PC-9 (cell line): ENCODE data around the gene PIGP. TPM values are rescaled to one million over a fixed set of nuclear protein-coding genes. Genes with fewer than 3 reads are reported as not detected.

Source experiments
- BruUV-seq: library from RNA; stranded (reverse); fragments of 400-500 nt; replicated peaks from 2 replicates; lab custom pipeline; 2021; lab: Mats Ljungman, UMichigan
- CTCF ChIA-PET: fragments of 300-600 bp; sonication (Branson Sonifier 250); formaldehyde crosslinking; loops from one replicate; lab custom pipeline; 2022; ENCODE audit warnings: antibody characterized with exemption; lab: Charles Lee
- POLR2A ChIA-PET: fragments of 300-600 bp; sonication (Branson Sonifier 250); formaldehyde crosslinking; loops from one replicate; lab custom pipeline; 2022; ENCODE audit warnings: antibody characterized with exemption; ENCODE audit not compliant: unreplicated experiment; lab: Charles Lee
- DNase-seq, 2 experiments: peaks; one replicate each; pipeline versions ENCODE4 v3.0.0 to v3.0.0-alpha.2; 2015 to 2022; ENCODE audit warnings: mixed read lengths in 1 of 2
- H2AFZ ChIP-seq: fragments of 200-600 bp; sonication (generic); 2 replicates; pipeline ENCODE4 v1.8.1; 2017; ENCODE audit warnings: antibody characterized with exemption
- H3F3A ChIP-seq: fragments of 200-600 bp; sonication (generic); 2 replicates; pipeline ENCODE4 v1.8.1; 2017; ENCODE audit warnings: antibody characterized with exemption, mild to moderate bottlenecking, low read depth; ENCODE audit not compliant: insufficient read depth
- H3K27ac ChIP-seq: fragments of 200-600 bp; sonication (generic); 2 replicates; pipeline ENCODE4 v1.6.1; 2016; ENCODE audit warnings: mixed run types
- H3K27me3 ChIP-seq: fragments of 200-600 bp; sonication (generic); 2 replicates; pipeline ENCODE4 v1.6.1; 2016; ENCODE audit warnings: low read depth, mixed run types; ENCODE audit not compliant: insufficient read depth
- H3K36me3 ChIP-seq: fragments of 200-600 bp; sonication (generic); 2 replicates; pipeline ENCODE4 v1.6.1; 2016; ENCODE audit warnings: low read depth, mixed run types
- H3K4me1 ChIP-seq: fragments of 200-600 bp; sonication (generic); replicated peaks from 2 replicates; pipeline ENCODE4 v1.6.1; 2016; ENCODE audit warnings: mixed run types; ENCODE audit not compliant: insufficient read depth
- H3K4me2 ChIP-seq: fragments of 200-600 bp; sonication (generic); 2 replicates; pipeline ENCODE4 v1.6.1; 2017; ENCODE audit warnings: mixed run types
- H3K4me3 ChIP-seq: fragments of 200-600 bp; sonication (generic); 2 replicates; pipeline ENCODE4 v1.6.1; 2016; ENCODE audit warnings: mixed run types
- H3K79me2 ChIP-seq: fragments of 200-600 bp; sonication (generic); 2 replicates; pipeline ENCODE4 v1.6.1; 2017; ENCODE audit warnings: low read depth, mixed run types
- H3K9me2 ChIP-seq: fragments of 200-600 bp; sonication (generic); 2 replicates; pipeline ENCODE4 v1.8.1; 2017; ENCODE audit warnings: mild to moderate bottlenecking; ENCODE audit not compliant: insufficient read depth
- H3K9me3 ChIP-seq: fragments of 200-600 bp; sonication (generic); 2 replicates; pipeline ENCODE4 v1.8.1; 2016; ENCODE audit warnings: low read depth; ENCODE audit not compliant: insufficient read depth
- H4K20me1 ChIP-seq: fragments of 200-600 bp; sonication (generic); 2 replicates; pipeline ENCODE4 v1.8.1; 2017; ENCODE audit not compliant: insufficient read depth
- CTCF ChIP-seq: fragments of 200-600 bp; sonication (generic); conservative IDR thresholded peaks from 2 replicates; pipeline ENCODE4 v1.6.1; 2017; ENCODE audit warnings: mixed run types, antibody characterized with exemption, mild to moderate bottlenecking, moderate library complexity
- EZH2 ChIP-seq: fragments of 200-600 bp; sonication (generic); IDR thresholded peaks from 2 replicates; pipeline ENCODE4 v1.8.0; 2017; ENCODE audit warnings: antibody characterized with exemption, low read depth
- intact Hi-C: fragments of 100-400 bp; cut with micrococcal nuclease; formaldehyde crosslinking; loops from one replicate; pipeline ENCODE4 v1.10.0; 2022; ENCODE audit not compliant: unreplicated experiment
- total RNA-seq: library from RNA; stranded (reverse); gene quantifications from 2 replicates; pipeline ENCODE4 v1.2.3, GENCODE V29; 2021

PIGP gene
- total RNA-seq, 1 experiment from 2014 or later, result 20.9 TPM

- no TSS peak for BruUV-seq
- intact Hi-C loops, result no loop called here
- CTCF ChIA-PET, result no interaction called here
Measured at GRCh38 chr21:37088186-37088735, 15.4 kb upstream of the PIGP start.

GRCh38 chr21:37087188-37087587, 14.3 kb upstream of the PIGP start:
- H3F3A ChIP-seq, result no peaks in the 10 kb centered on the region
- BruUV-seq, result no TSS peak
- no peak for DNase-seq
- TF ChIP-seq CTCF (no peak), EZH2 (no peak)
- no peak overlapping the region for H3K4me2 ChIP-seq
- intact Hi-C loops, result no loop called here
- H3K9me2 ChIP-seq, result no peaks in the 10 kb centered on the region
- peaks cover 45% of the 10 kb centered on the region for H3K79me2 ChIP-seq
- H3K27me3 ChIP-seq, result no peaks in the 10 kb centered on the region
- no peaks in the 10 kb centered on the region for H3K9me3 ChIP-seq
- H3K4me3 ChIP-seq, result no peak overlapping the region
- no peak overlapping the region for H3K27ac ChIP-seq
- H4K20me1 ChIP-seq, result no peaks in the 10 kb centered on the region
- no peak overlapping the region for H2AFZ ChIP-seq
- H3K36me3 ChIP-seq, result no peaks in the 10 kb centered on the region
- POLR2A ChIA-PET, result interaction anchor here (0.6 kb wide), 1 partner anchor 275 kb away, joined by 3 read pairs; no protein-coding TSS in a partner anchor
- H3K4me1 ChIP-seq, result no peaks in the 10 kb centered on the region
- CTCF ChIA-PET, result interaction anchor here (0.6 to 0.7 kb wide), 2 partner anchors 149 to 736 kb away, joined by 3 read pairs; no protein-coding TSS in a partner anchor

More at GRCh38 chr21:37088186-37088735, 15.4 kb upstream of the PIGP start:
- no peak for TF ChIP-seq EZH2
- no peak for TF ChIP-seq CTCF
- H3K79me2 ChIP-seq, result peaks cover 36% of the 10 kb centered on the region
- no peak overlapping the region for H3K4me3 ChIP-seq
- H3K27me3 ChIP-seq, result no peaks in the 10 kb centered on the region
- H3K4me1 ChIP-seq, result no peaks in the 10 kb centered on the region
- H3K36me3 ChIP-seq, result no peaks in the 10 kb centered on the region
- no peak overlapping the region for H3K27ac ChIP-seq
- no peaks in the 10 kb centered on the region for H3K9me2 ChIP-seq
- H2AFZ ChIP-seq, result no peak overlapping the region
- H3K9me3 ChIP-seq, result no peaks in the 10 kb centered on the region
- H3F3A ChIP-seq, result no peaks in the 10 kb centered on the region
- H4K20me1 ChIP-seq, result no peaks in the 10 kb centered on the region
- POLR2A ChIA-PET, result no interaction called here
- no peak for DNase-seq
- no peak overlapping the region for H3K4me2 ChIP-seq

- Histone ChIP-seq H2AFZ (no peak overlapping the region), H3K36me3 (no peaks in the 10 kb centered on the region), H3K9me2 (no peaks in the 10 kb centered on the region), H3K4me3 (no peak overlapping the region), H3F3A (no peaks in the 10 kb centered on the region), H4K20me1 (no peaks in the 10 kb centered on the region), H3K27me3 (no peaks in the 10 kb centered on the region), H3K4me1 (no peaks in the 10 kb centered on the region), H3K9me3 (no peaks in the 10 kb centered on the region), H3K79me2 (peaks cover 55% of the 10 kb centered on the region), H3K4me2 (no peak overlapping the region), H3K27ac (no peak overlapping the region)
- DNase-seq, result no peak
- no TSS peak for BruUV-seq
- intact Hi-C loops, result no loop called here
- ChIA-PET CTCF (no interaction called here), POLR2A (no interaction called here)
- TF ChIP-seq CTCF (no peak), EZH2 (no peak)
Measured at GRCh38 chr21:37085726-37086125, 12.9 kb upstream of the PIGP start.
